NCI-H510A (cell line): Measurements from ENCODE around the gene MORN5.

Source experiments
- DNase-seq: peaks from one replicate; lab custom pipeline; 2025; lab: John Stamatoyannopoulos, UW

Gene MORN5

DNA sequence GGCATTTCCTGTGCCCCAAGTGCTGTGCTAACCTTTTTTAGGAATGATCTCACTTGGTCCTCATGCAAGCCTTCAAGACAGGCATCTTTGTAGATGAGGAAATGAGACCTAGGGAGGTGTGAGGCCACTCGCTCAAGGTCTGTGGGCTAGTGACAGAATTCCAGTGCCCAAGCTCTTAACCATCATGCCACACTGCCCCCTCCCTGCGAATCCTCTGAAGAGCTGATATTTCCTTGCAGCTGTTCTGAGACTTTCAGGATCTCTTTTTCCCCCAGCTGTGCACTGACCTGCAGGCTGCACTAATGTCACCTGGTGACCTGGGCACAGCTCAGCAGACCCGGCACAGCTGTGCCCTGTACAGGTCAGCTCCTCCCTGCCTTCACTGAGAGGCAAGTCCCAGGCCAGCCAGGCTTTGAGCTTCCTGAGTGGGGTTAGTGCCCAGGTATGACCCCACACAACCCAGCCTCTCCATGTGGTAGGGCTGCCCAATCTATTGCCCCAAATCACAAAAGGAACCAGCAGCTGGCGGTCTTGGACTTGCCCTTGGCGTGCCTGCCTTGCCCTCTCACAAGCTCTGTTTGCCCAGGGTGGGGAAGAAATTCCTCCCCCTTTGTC lies 32.7 kb downstream of the MORN5 start:
- no peak for DNase-seq

DNA sequence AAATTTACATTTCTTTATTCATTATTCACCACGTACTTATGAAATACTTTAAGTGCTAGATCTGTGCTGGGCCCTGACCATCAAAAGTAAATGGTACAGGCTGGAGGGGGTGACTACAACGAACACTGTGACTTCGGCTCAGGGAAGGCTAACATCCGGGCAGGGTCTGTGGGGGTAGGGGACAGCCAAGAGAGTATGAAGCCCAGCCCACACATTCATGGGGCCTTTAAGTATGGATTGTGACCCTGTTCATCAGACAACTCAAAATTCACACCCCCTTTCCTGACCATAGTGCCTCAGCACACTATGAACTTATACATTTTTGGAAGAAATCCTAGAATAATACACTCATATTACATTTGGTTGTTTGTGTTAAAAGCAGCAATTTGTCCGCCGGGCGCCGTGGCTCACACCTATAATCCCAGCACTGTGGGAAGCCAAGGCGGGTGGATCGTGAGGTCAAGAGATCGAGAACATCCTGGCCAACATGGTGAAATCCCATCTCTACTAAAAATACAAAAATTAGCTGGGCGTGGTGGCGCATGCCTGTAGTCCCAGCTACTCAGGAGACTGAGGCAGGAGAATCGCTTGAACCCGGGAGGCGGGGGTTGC lies 33.3 kb downstream of the MORN5 start:
- no peak for DNase-seq

DNA sequence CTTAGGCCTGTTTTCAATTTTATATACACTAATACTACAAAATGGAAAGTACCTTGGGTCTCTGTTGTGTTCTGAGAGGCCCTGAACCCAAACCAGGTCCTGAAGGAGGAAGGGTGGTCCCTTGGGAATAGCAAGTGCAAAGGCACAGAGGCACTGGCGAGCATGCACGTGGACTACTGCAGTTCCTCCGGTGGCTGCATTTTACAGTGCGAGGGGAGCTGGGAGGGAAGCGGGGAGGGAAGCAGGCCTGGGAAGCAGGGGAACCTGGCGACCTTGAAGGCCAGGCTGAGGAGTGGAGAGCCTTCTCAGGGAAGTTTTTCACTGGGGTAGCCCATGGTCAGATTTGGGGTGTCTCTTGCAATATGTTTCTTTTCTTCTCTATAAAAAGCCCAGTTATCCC lies 33.9 kb downstream of the MORN5 start:
- no peak for DNase-seq

DNA sequence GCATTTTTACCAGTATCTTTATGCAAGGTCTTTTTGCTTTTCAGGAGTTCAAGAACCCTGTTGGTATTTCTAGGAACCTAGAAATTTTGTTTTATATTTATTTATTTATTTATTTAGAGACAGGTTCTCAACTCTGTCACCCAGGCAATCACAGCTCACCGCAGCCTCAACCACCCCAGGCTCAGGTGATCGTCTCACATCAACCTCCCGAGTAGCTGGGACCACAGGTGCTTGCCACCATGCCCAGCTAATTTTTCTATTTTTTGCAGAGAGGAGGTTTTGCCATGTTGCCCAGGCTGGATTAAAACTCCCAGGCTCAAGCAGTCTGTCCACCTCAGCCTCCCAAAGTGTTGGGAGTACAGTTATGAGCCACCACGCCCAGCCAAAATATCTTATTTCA lies 36.2 kb downstream of the MORN5 start:
- DNase-seq: no peak

DNA sequence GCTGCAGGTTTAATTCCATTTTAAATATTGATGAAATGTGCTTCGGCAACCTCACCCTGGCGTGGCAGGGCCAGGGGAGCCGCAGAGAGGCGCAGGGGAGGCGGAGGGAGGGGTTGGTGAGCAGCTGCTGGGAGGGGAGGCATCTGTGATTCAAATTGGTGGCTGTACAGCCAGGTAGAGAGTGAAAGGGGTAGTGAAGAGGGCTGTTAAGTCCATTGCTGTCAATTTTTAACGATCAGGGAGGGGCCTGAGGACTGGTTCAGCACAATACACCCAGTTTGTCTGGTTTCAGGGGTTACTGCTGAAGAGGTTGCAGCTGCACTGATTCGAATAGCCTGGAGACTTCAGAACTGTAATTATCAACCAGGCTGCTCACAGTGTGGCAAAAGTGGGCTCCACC lies 37.7 kb downstream of the MORN5 start:
- DNase-seq: peak; percentile 55

DNA sequence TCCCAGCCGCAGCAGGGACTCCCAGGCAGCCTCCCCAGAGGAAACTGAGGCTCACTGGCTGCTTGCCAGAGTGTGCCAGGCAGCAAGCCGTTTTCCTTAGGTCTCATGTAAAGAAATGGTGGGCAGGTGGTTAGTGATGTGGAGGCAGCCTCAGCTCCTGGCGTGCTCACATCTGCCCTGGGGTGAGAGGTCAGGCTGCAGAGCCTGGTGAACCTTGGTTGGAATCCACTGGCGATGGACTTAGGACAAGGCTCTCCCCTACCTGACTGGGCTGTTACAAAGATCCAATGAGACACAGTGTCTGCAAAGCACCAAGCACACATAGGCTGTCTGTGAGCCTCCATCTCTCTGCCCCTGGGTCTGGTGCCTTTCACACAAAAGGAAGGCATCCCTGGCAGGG lies 38.2 kb downstream of the MORN5 start:
- DNase-seq: no peak

DNA sequence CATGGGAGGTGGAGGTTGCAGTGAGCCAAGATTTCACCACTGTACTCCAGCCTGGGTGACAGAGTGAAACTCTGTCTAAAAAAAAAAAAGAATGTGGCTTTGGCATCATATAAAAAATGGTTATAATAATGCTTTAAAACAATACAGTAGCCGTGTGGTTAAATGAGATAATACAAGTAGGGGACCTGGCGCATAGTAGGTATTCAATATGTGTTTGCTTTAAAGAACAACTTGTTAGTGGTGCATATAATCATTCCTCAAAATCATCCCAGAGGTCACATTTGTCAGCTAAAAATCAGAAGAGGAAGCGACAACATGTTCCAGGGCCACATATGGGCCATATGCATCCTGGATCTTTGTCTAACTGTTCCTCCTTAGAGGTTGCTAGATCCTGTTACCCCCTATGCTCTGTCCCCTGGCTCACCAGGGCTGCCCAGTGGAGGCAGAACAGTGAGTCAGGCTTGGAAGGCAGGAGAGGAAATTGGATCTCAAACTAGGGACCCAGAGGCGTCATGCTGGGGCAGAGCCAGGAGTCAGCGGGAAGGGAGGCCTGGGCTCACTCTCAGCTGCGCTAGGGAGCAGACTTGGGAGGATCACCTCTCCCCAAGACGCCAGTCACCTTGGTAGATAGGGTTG lies 41.4 kb downstream of the MORN5 start:
- no peak for DNase-seq

DNA sequence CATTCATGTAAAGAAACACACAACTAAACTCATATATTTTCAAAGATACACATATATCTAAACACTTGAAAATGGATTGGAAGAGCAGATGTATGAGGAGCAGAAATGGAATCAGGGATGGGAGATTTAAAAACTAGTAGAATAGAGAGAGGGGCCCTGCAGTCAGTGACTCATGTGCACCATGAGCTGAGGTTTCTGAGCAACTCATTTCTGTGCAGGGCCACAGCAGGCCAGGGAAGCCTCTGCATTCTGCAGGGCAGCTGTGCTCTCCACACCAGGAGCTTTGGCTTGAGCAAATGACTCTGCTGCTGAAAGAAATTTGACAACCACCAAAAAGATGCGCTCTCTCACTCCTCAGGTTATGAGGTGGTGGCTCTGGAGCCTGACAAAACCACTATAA lies 41.9 kb downstream of the MORN5 start:
- DNase-seq: no peak

DNA sequence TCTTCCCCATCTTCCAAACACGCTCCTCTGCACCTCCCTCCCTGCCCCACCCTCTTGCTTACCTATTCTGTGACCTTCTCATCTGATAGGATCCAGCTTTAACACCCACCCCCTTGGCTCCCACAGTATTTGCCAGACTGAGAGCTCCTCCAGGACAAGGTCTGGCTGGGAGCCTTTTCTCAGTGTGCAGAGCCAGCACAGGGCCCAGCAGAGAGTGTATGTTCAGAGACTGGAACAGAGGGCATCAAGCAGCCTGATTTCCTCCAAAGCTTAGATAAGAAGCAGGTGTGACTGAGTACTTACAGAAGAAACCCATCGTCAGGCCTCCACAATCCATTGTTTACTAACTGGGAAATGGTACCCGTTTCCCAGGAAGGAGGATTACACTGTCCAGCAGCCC lies 42.4 kb downstream of the MORN5 start:
- DNase-seq: no peak

DNA sequence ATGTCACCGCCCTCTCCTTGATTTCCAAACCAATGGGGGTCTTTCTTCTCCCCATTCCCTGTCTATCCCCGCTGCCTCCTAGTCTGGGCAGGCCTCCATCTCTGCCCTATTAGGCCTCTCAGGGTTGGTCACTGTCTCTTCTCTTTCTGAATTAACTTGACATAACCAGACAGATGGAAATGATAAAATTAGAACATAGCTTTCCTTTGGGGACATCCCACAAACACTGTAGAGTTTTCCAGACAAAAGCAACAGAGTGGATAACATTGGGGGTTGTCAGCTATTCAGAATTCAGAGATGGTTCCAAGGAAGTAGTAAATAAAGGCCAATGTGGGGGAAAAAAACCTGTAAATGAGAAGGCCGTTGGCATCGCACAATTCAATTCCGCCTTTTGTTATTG lies 44.3 kb downstream of the MORN5 start:
- no peak for DNase-seq

DNA sequence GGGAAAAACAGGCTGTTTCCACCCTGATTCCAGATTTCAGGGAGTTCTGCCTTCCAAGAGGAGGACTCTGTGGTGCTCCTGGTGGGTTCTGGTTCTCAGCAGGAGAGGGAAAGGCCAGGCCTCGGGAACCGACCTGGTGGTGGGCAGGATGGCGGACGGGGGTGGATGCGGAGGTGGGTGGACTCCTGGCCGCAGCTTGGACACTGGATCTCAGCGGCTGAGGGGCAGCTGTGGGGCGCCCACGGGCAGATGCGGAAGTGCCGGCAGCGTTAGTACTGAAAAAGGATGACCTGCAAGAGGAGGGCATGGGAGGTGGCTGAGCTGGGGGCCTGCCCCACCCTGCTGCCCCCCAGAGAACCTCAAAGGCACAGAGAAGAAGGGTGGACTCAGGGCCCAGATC lies 44.8 kb downstream of the MORN5 start:
- DNase-seq: no peak

DNA sequence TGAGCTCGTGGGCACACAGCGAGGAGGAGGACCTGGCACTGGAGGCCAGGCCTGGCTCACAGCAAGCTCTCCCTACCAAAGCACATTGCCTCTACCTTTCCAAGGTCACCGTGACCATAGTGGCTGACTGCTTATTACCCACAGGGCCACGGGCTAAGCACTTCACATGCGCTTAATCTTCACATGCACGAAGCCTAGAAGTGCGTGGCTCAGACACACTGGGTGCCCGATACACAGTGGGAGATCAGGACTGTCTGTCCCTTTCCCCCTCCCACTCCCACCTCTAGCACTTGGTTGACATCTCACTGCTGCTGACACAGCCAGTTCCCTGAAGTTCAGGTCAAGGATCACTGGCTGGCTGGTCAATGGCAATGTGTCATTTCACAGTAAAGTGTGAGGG lies 45.5 kb downstream of the MORN5 start:
- DNase-seq: no peak

DNA sequence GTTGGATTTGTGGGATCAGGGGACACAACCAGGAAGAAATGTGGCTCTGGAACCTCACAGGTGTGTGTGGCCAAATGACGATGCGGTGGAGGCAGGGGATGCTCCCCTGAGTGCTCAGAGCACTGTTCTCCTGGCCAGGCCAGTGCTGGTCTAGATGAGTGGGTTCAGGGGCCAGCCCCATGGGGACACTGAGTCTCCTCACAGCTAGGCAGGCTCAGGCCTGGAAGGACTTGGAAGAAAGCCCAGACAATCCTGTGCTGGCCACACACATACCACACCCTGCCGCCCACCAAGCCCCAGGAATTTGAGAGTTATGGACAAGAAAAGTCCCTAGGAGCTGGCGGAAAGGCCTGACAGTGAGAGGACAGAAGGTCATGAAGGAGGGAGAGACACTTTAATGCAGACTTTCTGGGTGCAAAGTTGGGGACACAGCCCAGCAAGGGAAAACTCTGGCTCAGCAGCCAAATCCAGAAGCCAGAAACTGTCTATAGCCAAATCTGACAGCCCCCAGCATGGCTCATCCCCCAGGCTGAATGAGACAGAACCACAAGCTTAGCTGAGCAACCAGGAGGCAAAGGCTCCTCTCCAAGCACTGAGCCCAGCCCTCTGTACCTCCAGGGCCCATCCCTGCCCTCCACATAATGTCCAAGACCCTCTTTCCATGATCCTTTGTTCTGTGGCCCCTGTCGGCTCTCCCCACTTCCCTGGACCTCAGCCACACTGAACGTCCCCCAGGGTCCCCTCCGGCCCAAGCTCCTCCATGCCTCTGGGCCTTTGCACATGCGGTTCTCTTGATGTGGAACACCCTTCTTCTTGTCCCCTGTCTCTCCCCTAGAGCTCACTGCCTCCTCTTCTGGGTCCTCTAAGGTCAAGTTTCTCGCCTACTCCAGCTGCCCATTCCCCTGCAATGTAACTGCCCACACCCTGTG lies 46.7 kb downstream of the MORN5 start:
- DNase-seq: no peak

DNA sequence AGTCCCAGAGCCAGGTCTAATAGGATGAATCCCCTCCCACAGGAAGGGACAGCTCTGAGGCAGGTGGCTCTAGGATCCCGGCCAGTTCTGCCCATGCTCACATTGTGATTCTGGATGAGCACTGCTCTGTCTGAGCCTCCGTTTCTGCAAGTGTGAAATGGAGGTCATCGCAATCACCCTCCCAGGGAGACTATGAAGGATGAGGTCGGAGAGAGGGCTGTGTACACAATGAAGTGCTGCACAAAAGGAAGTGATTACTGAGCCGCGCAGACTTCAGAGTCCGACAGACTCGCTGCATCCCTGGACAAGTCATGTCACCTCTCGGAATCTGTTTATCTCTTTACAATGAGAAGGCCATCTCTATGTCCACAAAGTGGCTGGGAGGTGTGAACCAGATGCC lies 47.4 kb downstream of the MORN5 start:
- DNase-seq: no peak

DNA sequence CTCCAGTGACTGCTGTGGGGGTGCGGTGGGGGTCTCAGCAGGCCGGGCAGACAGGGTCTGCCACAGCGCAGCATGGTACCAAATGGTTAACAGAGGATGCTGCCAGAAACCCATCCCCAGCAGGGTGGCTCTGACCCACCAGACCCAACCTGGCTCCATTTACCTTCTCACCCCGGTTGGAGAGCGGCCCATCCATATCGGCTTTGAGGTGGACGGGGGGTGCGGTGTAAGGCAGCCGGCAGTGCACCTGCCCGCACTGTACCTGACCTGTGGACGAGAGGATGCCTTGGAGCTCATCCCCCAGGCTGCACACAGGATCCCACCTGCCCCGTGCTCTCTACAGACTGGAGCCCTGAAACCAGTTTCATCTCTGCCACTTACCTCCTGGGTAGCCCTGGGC lies 49.7 kb downstream of the MORN5 start:
- DNase-seq: no peak

DNA sequence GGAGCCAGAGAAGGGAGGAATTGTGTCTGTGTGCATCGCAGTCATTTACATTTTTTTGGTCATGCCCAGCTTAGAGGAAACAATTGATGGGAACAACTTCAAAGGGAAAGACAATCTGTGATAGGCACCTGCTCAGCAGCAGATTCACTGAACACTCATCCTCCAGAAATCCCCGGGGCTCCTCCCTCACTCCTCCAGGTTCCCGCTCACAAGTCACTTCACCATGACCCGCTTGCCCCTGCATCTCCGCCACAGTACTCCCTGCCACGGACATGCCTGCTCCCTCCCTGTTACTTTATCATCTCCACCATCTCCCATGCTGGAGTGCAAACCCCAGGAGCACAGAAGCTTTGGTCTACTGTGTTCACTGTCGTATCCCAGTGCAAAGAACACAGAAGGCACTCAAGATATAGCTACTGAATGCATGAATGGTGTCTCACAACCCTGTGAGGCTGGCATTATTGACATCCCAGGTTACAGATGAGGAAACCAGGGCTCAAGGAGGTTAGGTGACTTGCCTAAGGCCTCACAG lies 52.8 kb downstream of the MORN5 start:
- DNase-seq: no peak

DNA sequence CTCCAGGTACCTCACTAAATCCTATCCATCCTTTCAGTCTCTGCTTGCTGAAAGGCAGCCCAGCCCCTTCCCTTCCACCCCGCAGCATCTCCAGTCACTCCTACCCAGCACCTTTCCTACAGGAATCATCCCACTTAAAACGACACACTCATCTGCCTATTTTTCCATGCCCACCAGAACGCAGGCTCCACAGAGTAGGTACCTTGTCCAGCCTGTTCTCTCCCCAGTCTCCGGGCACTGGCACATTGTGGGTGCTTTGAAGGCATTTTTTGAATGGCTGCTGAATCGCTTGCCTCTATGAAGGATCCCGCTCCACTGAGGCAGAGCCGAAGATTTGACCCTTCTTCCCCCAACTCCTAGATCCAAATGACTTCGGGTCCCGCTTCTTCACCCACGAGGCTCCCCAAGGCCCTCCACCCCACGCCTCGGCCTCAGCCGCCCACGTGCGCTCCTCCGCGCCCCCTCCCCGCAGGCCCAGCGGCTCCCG lies 53.4 kb downstream of the MORN5 start:
- DNase-seq: no peak

DNA sequence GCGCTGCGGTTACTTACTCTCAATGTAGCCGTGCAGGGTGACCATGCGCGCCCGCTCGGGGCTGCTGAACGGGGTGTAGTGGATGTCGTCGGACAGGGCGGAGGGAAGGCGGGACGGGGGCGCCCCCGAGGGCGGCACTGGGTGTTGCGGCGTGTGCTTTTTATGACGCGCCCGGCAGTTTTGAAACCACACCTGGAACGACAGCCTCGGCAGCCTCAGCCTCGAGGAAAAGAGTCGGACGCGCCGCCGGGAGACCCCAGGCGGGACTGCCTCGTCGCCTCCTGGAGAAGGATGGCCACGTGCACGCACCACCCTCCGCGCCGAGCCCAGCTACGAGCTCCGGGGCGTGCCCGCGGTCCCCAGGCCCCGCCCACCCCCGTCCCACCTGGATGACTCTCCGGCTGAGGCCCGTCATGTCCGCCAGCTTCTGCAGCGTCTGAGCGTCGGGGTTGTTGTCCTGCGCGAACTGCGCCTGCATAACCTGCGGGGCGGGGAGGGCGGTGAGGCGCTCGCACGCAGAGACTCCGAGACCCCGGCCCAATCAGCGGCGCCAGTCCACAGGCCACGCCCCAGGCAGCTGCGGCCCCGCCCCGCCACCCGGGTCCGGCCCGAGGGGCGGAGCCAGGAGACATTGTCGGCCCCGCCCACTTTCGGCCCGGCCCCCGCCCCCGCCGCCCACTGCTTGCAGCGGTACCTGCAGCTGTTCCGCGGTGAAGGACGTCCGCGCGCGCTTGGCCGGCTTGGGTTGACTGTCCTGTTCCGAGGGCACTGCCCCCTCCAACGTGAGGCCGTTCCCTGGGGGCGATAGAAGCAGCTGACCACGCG lies 54.1 kb downstream of the MORN5 start:
- DNase-seq: peak; percentile 46

DNA sequence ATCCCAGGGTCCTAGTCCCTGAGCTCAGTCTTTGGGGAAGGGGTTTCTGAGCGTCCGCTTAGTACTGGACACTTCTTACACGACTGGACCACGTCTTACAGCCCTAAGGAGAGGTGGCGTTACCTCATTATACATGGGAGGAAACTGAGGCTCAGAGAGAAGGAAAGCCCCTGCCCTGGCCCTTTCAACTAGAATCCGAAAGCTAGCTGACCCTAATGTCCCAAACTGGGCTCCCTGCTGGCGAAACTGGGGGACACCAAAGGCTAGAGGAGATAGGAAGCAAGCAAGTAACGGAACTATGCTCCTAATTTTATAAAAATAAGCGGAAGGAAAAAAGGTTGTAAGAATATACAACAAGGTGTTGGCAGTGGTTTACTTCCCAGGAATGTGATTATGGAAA lies 54.8 kb downstream of the MORN5 start:
- DNase-seq: no peak

DNA sequence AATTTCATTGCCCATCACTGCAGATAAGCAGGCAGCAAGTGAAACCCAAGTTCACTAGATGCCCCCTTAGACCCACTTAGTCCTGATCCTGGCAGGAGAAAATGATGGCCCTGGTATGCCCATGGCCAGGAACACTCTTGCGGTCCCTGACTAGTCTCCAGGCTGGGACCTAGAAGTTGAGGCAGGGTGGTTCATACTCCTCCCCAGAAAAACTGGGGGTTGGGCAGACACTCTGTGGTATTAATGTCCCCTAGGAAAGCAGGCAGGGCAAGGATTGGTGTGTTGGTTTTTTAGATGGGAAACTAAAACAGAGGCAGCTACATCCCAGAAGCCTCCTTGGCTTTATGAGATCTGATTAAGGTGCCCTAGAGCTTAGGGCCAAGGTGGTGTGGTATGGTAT lies 56.0 kb downstream of the MORN5 start:
- no peak for DNase-seq

DNA sequence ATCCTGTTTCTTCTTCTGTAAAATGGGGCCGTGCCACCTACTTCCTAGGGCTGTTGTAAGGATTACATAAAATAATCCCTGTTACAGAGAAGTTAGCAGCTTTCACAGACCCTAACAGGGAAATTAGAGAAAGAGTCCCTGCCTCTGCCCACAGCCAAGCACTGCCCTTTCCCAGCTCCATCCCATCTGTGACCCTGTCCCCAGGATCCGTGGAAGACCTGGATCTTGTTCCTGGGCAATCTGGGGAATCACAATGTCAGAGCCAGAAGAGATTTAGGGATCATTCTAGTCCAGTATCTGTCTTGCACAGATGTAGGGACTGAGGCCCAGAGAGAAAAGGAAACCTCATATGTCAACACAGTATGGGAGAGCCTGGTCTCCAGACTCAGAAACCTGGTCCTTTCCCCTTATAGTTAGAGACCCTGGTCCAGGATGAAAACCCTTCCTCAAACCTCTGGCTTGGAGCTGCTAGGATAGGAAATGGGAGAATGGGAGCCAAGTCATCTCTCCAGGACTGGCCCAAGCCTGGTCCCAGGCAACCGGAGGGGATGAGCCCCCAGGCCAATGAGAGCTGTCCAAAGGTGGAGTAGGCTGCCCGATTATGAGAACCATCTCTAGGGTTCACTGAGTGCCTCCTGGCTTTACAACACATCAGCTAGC lies 56.6 kb downstream of the MORN5 start:
- no peak for DNase-seq
